Loucy (cell line): ENCODE results near the gene ASPG.

ENCODE experiments used
- H2AFZ ChIP-seq: fragments of 200-600 bp; sonication (generic); 2 replicates; pipeline ENCODE4 v1.6.0; 2016; ENCODE audit warnings: antibody characterized with exemption, mild to moderate bottlenecking, low read length, moderate library complexity
- H3F3A ChIP-seq: fragments of 200-600 bp; 2 replicates; pipeline ENCODE4 v1.6.0; 2016; ENCODE audit warnings: antibody characterized with exemption, low read depth, mild to moderate bottlenecking
- H3K27me3 ChIP-seq: fragments of 200-600 bp; sonication (generic); 2 replicates; pipeline ENCODE4 v1.6.1; 2014; ENCODE audit warnings: low read length, mild to moderate bottlenecking; ENCODE audit not compliant: insufficient read depth, poor library complexity, severe bottlenecking
- H3K36me3 ChIP-seq: fragments of 200-600 bp; sonication (generic); 2 replicates; pipeline ENCODE4 v1.6.1; 2016; ENCODE audit warnings: low read length; ENCODE audit not compliant: insufficient read depth
- H3K4me1 ChIP-seq: fragments of 200-600 bp; sonication (generic); 2 replicates; pipeline ENCODE4 v1.5.1; 2014; ENCODE audit warnings: low read length, mild to moderate bottlenecking; ENCODE audit not compliant: insufficient read depth, poor library complexity, severe bottlenecking
- H3K4me2 ChIP-seq: fragments of 200-600 bp; sonication (generic); 2 replicates; pipeline ENCODE4 v1.6.0; 2014; ENCODE audit warnings: antibody characterized with exemption, low read length, low read depth, mild to moderate bottlenecking; ENCODE audit not compliant: poor library complexity, severe bottlenecking
- H3K4me3 ChIP-seq: fragments of 200-600 bp; sonication (generic); 2 replicates; pipeline ENCODE4 v1.5.1; 2014; ENCODE audit warnings: low read length, mild to moderate bottlenecking, mixed read lengths; ENCODE audit not compliant: poor library complexity, severe bottlenecking
- H3K79me2 ChIP-seq: fragments of 200-600 bp; sonication (generic); 2 replicates; pipeline ENCODE4 v1.6.1; 2014; ENCODE audit warnings: low read length; ENCODE audit not compliant: insufficient read depth
- H3K9ac ChIP-seq: fragments of 200-600 bp; sonication (generic); 2 replicates; pipeline ENCODE4 v1.6.0; 2014; ENCODE audit warnings: mild to moderate bottlenecking, low read depth, low read length, moderate library complexity; ENCODE audit not compliant: poor library complexity, severe bottlenecking
- H3K9me2 ChIP-seq: fragments of 200-600 bp; sonication (generic); replicated peaks from 2 replicates; pipeline ENCODE4 v1.6.1; 2016; ENCODE audit warnings: low read depth, low read length, mixed read lengths
- H3K9me3 ChIP-seq: fragments of 200-600 bp; sonication (generic); 2 replicates; pipeline ENCODE4 v1.6.1; 2014; ENCODE audit warnings: mild to moderate bottlenecking, antibody characterized with exemption, low read length, low read depth; ENCODE audit not compliant: insufficient read depth
- H4K20me1 ChIP-seq: fragments of 200-600 bp; sonication (generic); 2 replicates; pipeline ENCODE4 v1.6.0; 2014; ENCODE audit warnings: antibody characterized with exemption, low read length, mild to moderate bottlenecking; ENCODE audit not compliant: insufficient read depth, poor library complexity, severe bottlenecking
- EZH2phosphoT487 ChIP-seq: fragments of 200-600 bp; IDR thresholded peaks from 2 replicates; pipeline ENCODE4 v1.6.1; 2018; ENCODE audit warnings: antibody characterized with exemption, mild to moderate bottlenecking, moderate library complexity, borderline replicate concordance
- TF ChIP-seq, protein P1 (sequence below): fragments of 200-600 bp; sonication (generic); conservative IDR thresholded peaks from 2 replicates; pipeline ENCODE4 v1.5.1; 2014; ENCODE audit warnings: mild to moderate bottlenecking, antibody characterized with exemption, low read length

Gene ASPG

DNA sequence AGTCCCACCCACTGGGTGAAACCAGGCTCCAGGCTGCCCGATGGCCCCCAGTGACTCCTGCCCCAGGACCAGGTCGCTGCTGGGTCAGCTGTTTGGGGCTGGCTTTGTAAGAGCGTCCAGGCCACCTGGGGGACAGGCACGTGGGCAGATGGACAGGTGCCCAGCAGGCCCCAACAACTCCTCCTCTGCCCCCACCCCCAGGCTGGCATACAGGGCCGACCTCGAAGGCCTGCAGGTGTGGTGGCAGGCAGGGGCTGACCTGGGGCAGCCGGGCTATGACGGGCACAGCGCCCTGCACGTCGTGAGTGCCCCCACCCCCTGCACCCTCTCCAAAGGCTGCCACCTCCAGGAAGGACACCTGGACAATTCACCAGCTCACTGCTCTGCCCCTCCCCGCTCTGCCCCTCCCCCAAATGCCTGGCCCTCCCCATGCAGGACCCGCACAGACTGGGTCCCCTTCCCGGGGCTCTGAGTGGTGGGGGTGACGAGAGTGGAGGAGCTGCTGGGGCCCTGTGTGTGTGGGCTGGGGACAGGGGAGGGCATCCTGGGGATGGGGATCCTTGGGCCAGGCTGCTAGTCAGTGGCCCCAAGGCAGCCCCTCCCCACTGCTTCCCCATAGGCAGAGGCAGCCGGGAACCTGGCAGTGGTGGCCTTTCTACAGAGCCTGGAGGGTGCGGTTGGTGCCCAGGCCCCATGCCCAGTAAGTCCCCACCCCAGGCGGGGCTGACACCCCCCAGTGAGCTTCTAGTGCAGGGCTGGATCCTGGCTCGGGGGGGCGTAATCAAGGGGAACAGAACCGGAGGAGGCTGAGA, 26.0 kb downstream of the ASPG start:
- Histone ChIP-seq H3K36me3 (no peaks in the 10 kb centered on the region), H3K9me3 (no peaks in the 10 kb centered on the region), H3F3A (no peaks in the 10 kb centered on the region), H3K4me3 (no peak overlapping the region), H3K9me2 (no peaks in the 10 kb centered on the region), H3K79me2 (no peaks in the 10 kb centered on the region), H3K4me1 (no peaks in the 10 kb centered on the region), H3K27me3 (no peaks in the 10 kb centered on the region), H3K4me2 (no peak overlapping the region), H4K20me1 (no peaks in the 10 kb centered on the region), H2AFZ (no peak overlapping the region), H3K9ac (no peak overlapping the region)
- TF ChIP-seq, protein P1, sequence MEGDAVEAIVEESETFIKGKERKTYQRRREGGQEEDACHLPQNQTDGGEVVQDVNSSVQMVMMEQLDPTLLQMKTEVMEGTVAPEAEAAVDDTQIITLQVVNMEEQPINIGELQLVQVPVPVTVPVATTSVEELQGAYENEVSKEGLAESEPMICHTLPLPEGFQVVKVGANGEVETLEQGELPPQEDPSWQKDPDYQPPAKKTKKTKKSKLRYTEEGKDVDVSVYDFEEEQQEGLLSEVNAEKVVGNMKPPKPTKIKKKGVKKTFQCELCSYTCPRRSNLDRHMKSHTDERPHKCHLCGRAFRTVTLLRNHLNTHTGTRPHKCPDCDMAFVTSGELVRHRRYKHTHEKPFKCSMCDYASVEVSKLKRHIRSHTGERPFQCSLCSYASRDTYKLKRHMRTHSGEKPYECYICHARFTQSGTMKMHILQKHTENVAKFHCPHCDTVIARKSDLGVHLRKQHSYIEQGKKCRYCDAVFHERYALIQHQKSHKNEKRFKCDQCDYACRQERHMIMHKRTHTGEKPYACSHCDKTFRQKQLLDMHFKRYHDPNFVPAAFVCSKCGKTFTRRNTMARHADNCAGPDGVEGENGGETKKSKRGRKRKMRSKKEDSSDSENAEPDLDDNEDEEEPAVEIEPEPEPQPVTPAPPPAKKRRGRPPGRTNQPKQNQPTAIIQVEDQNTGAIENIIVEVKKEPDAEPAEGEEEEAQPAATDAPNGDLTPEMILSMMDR = no peak
- TF ChIP-seq EZH2phosphoT487 = no peak

DNA sequence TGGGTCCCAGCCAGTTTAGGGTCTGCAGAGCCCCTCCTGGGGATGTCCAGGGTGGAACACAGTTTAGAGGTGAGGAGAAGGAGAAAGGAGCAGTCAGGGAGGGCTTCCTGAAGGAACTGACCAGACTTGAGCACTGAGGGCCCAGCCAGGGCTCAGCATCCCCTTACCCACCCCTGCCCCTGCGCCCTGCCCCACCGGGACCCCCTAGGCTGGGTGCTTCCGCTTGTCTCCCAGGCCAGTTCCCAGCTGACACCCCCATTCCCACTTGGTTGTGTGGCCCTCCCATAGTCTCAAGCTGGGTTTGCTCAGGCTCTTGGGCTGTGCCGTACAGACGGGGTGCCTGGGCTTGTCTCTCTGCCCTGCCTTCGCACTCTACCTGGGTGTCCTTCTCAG, 26.6 kb downstream of the ASPG start:
- H2AFZ ChIP-seq = no peak overlapping the region
- H3K4me3 ChIP-seq = no peak overlapping the region
- TF ChIP-seq, protein P1 = no peak
- TF ChIP-seq EZH2phosphoT487 = no peak
- no peaks in the 10 kb centered on the region for H3K9me2 ChIP-seq
- H3K4me1 ChIP-seq = no peaks in the 10 kb centered on the region
- H3K9ac ChIP-seq = no peak overlapping the region
- H3K36me3 ChIP-seq = no peaks in the 10 kb centered on the region
- H4K20me1 ChIP-seq = no peaks in the 10 kb centered on the region
- H3K27me3 ChIP-seq = no peaks in the 10 kb centered on the region
- H3K79me2 ChIP-seq = no peaks in the 10 kb centered on the region
- no peaks in the 10 kb centered on the region for H3F3A ChIP-seq
- no peak overlapping the region for H3K4me2 ChIP-seq
- no peaks in the 10 kb centered on the region for H3K9me3 ChIP-seq

DNA sequence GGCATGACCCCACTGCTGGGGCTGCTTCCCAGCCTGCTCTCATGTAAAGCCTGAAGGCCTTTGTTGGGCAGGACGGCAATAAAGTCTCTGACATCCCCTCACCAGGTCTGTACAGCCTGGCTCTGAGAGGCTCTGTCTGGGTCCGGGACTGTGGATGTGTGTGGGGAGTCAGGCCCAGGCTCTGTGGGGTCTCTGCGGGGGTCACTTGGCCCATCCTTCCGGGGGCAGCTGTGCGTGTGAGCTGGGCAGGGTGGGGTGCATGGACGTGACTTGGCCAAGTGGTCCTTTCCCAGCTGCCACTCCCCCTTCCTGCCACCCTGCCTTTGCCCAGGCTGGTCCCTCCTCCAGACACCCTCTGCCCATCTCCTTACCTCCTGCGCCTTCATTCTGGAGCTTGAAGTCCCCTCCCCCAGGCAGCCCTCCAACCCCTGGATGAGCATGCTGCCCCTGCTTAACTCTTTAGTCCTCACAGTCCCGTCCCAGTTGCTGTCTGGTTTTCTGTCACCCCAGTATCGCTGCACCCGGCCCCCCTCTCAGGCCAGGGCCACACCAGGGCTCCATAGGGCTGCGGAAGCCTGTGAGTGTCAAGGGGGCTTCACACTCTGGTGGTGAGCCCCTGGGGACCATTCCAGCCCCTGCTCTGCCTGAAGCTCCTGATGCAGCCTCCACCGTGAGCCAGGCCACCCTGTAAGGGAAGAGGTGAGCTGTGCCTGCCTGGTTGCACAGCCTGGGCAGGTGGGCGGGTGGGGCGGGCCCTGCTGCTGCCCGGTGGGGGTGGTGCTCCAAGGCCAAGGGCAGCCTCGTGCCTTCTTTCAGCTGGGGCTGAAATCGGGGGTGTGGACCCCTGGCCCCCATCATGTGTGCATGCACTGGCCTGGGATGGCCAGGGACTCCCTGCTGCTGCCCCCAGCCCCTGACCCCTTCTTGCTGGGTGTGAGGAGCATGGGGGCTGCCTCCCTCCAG, 27.4 kb downstream of the ASPG start:
- H3K79me2 ChIP-seq = no peaks in the 10 kb centered on the region
- TF ChIP-seq, protein P1 = no peak
- no peak for TF ChIP-seq EZH2phosphoT487
- no peak overlapping the region for H3K4me3 ChIP-seq
- no peaks in the 10 kb centered on the region for H3K9me2 ChIP-seq
- H2AFZ ChIP-seq = no peak overlapping the region
- no peaks in the 10 kb centered on the region for H3K36me3 ChIP-seq
- no peak overlapping the region for H3K4me2 ChIP-seq
- H3K27me3 ChIP-seq = no peaks in the 10 kb centered on the region
- H3F3A ChIP-seq = no peaks in the 10 kb centered on the region
- H3K4me1 ChIP-seq = no peaks in the 10 kb centered on the region
- no peak overlapping the region for H3K9ac ChIP-seq
- no peaks in the 10 kb centered on the region for H4K20me1 ChIP-seq
- no peaks in the 10 kb centered on the region for H3K9me3 ChIP-seq
